ENCODE results near the gene IRF4.

IRF4 gene

GRCh38 chr6:345747-346385 lies 45.7 kb upstream of the IRF4 start:
- H3K36me3 ChIP-seq (replicated peaks; ENCODE audit: low read depth, low read length): peaks cover 69% of the 10 kb centered on the region
- H3K9me3 ChIP-seq (ENCODE audit: insufficient read depth, low read length): no peaks in the 10 kb centered on the region
- no peaks in the 10 kb centered on the region for H3K27me3 ChIP-seq (ENCODE audit: low read depth, low read length)
- peaks cover 41% of the 10 kb centered on the region for H3K79me2 ChIP-seq (ENCODE audit: low read length)
- TF ChIP-seq CTCF (IDR thresholded peaks at IDR 0.05; ENCODE audit: low read depth, low read length): no peak
- no peak overlapping the region for H3K27ac ChIP-seq (ENCODE audit: low read length)
- no peak overlapping the region for H3K9ac ChIP-seq (ENCODE audit: low read length)
- H3K4me1 ChIP-seq (ENCODE audit: low read length): peaks cover 61% of the 10 kb centered on the region
- H2AFZ ChIP-seq (ENCODE audit: low read depth, low read length): no peak overlapping the region
- no peak overlapping the region for H3K4me3 ChIP-seq (ENCODE audit: low read length)
- H4K20me1 ChIP-seq (ENCODE audit: insufficient read depth, low read length): peaks cover 84% of the 10 kb centered on the region
- peak overlapping the region; percentile 58 for H3K4me2 ChIP-seq (ENCODE audit: low read length)

GRCh38 chr6:346386-347030 lies 45.0 kb upstream of the IRF4 start:
- H3K36me3 ChIP-seq (replicated peaks; ENCODE audit: low read depth, low read length): peaks cover 69% of the 10 kb centered on the region
- no peak for TF ChIP-seq EZH2phosphoT487 (IDR thresholded peaks at IDR 0.05; ENCODE audit: low read depth)
- TF ChIP-seq CTCF (IDR thresholded peaks at IDR 0.05; ENCODE audit: low read depth, low read length): no peak
- peak overlapping the region; percentile 39 for H3K27ac ChIP-seq (ENCODE audit: low read length)
- H3K9me3 ChIP-seq (ENCODE audit: insufficient read depth, low read length): no peaks in the 10 kb centered on the region
- no peak overlapping the region for H2AFZ ChIP-seq (ENCODE audit: low read depth, low read length)
- H3K4me3 ChIP-seq (ENCODE audit: low read length): peak overlapping the region; percentile 24; the same call in 1 of the 2 replicates
- no peaks in the 10 kb centered on the region for H3K27me3 ChIP-seq (ENCODE audit: low read depth, low read length)
- 0 out of 2 replicates have a peak overlapping the region, but pooled peaks have one; percentile 3 for H3K9ac ChIP-seq (ENCODE audit: low read length)
- peaks cover 55% of the 10 kb centered on the region for H3K4me1 ChIP-seq (ENCODE audit: low read length)
- peaks cover 35% of the 10 kb centered on the region for H3K79me2 ChIP-seq (ENCODE audit: low read length)
- H3K4me2 ChIP-seq (ENCODE audit: low read length): peak overlapping the region; percentile 58
- H4K20me1 ChIP-seq (ENCODE audit: insufficient read depth, low read length): peaks cover 78% of the 10 kb centered on the region

GRCh38 chr6:347232-347631 lies 44.3 kb upstream of the IRF4 start:
- Histone ChIP-seq H3K4me1 (ENCODE audit: low read length) (peaks cover 48% of the 10 kb centered on the region), H3K4me2 (ENCODE audit: low read length) (peak overlapping the region; percentile 58), H3K27ac (ENCODE audit: low read length) (peak overlapping the region; percentile 39), H3K4me3 (ENCODE audit: low read length) (peak overlapping the region; percentile 24; the same call in 1 of the 2 replicates), H3K27me3 (ENCODE audit: low read depth, low read length) (no peaks in the 10 kb centered on the region), H3K79me2 (ENCODE audit: low read length) (peaks cover 30% of the 10 kb centered on the region), H3K36me3 (replicated peaks; ENCODE audit: low read depth, low read length) (peaks cover 74% of the 10 kb centered on the region), H3K9ac (ENCODE audit: low read length) (0 out of 2 replicates have a peak overlapping the region, but pooled peaks have one; percentile 3), H3K9me3 (ENCODE audit: insufficient read depth, low read length) (no peaks in the 10 kb centered on the region), H2AFZ (ENCODE audit: low read depth, low read length) (no peak overlapping the region), H4K20me1 (ENCODE audit: insufficient read depth, low read length) (peaks cover 71% of the 10 kb centered on the region)
- TF ChIP-seq EZH2phosphoT487 (IDR thresholded peaks at IDR 0.05; ENCODE audit: low read depth) (no peak), CTCF (IDR thresholded peaks at IDR 0.05; ENCODE audit: low read depth, low read length) (no peak)

GRCh38 chr6:347951-348859 lies 43.3 kb upstream of the IRF4 start:
- H3K9ac ChIP-seq (ENCODE audit: low read length): no peak overlapping the region
- no peak for TF ChIP-seq EZH2phosphoT487 (IDR thresholded peaks at IDR 0.05; ENCODE audit: low read depth)
- TF ChIP-seq CTCF (IDR thresholded peaks at IDR 0.05; ENCODE audit: low read depth, low read length): no peak
- no peaks in the 10 kb centered on the region for H3K27me3 ChIP-seq (ENCODE audit: low read depth, low read length)
- no peak overlapping the region for H3K4me2 ChIP-seq (ENCODE audit: low read length)
- H3K4me1 ChIP-seq (ENCODE audit: low read length): peaks cover 40% of the 10 kb centered on the region
- peaks cover 71% of the 10 kb centered on the region for H3K36me3 ChIP-seq (replicated peaks; ENCODE audit: low read depth, low read length)
- no peaks in the 10 kb centered on the region for H3K9me3 ChIP-seq (ENCODE audit: insufficient read depth, low read length)
- no peak overlapping the region for H2AFZ ChIP-seq (ENCODE audit: low read depth, low read length)
- H3K27ac ChIP-seq (ENCODE audit: low read length): no peak overlapping the region
- H3K4me3 ChIP-seq (ENCODE audit: low read length): no peak overlapping the region
- H3K79me2 ChIP-seq (ENCODE audit: low read length): peaks cover 22% of the 10 kb centered on the region
- peaks cover 61% of the 10 kb centered on the region for H4K20me1 ChIP-seq (ENCODE audit: insufficient read depth, low read length)

Data from OCI-LY3 (cell line).